H1 (cell line): ENCODE measurements around the gene SLC27A6. TPM values are rescaled to one million over a fixed set of nuclear protein-coding genes. Genes with fewer than 3 reads are reported as not detected.

Experiments
- ASH2L ChIP-seq: fragments of 200-600, 300-600 bp; sonication (generic); IDR thresholded peaks from one replicate; pipeline ENCODE4 v1.7.1; 2017; ENCODE audit warnings: low read length
- EP300 ChIP-seq, 2 experiments: IDR thresholded peaks; 1 replicate in 1 of 2; 2 replicates in 1 of 2; pipeline ENCODE4 v1.6.1; 2011 to 2012; ENCODE audit warnings: low read depth in 2 of 2, low read length in 2 of 2, mild to moderate bottlenecking in 2 of 2, borderline replicate concordance in 1 of 2, inconsistent platforms in 1 of 2, moderate library complexity in 1 of 2
- HDAC2 ChIP-seq, 2 experiments: fragments of 300-600 bp in 1 of 2; sonication (generic) in 1 of 2; IDR thresholded peaks; 2 replicates each; pipeline ENCODE4 v1.6.1; 2011 to 2012; ENCODE audit warnings: low read depth in 2 of 2, low read length in 2 of 2, mild to moderate bottlenecking in 2 of 2, moderate library complexity in 2 of 2, borderline replicate concordance in 1 of 2, inconsistent platforms in 1 of 2
- MAFK ChIP-seq: IDR thresholded peaks from 2 replicates; pipeline ENCODE4 v1.6.1; 2012; ENCODE audit warnings: low read depth, mild to moderate bottlenecking, improper control_type of control experiment, low read length
- NRF1 ChIP-seq: IDR thresholded peaks from 2 replicates; pipeline ENCODE4 v1.6.1; 2011; ENCODE audit warnings: mild to moderate bottlenecking, low read depth, low read length, improper control_type of control experiment
- PHF8 ChIP-seq: fragments of 200-600 bp; sonication (generic); conservative IDR thresholded peaks from 2 replicates; pipeline ENCODE4 v1.7.1; 2012; ENCODE audit warnings: low read depth, mild to moderate bottlenecking, inconsistent platforms, low read length, moderate library complexity
- SAP30 ChIP-seq: fragments of 300-600 bp; sonication (generic); IDR thresholded peaks from 2 replicates; pipeline ENCODE4 v1.7.1; 2012; ENCODE audit warnings: low read length, moderate library complexity, mild to moderate bottlenecking, inconsistent platforms; ENCODE audit not compliant: insufficient read depth, insufficient replicate concordance
- SIN3A ChIP-seq, 2 experiments: IDR thresholded peaks in 1 of 2; conservative IDR thresholded peaks in 1 of 2; 2 replicates each; pipeline ENCODE4 v1.6.1; 2011 to 2012; ENCODE audit warnings: low read length in 2 of 2, improper control_type of control experiment in 1 of 2, low read depth in 1 of 2, mild to moderate bottlenecking in 1 of 2
- SIX5 ChIP-seq: IDR thresholded peaks from 2 replicates; pipeline ENCODE4 v1.6.1; 2011; ENCODE audit warnings: mild to moderate bottlenecking, low read depth, low read length
- polyA plus RNA-seq, 7 experiments: library from polyadenylated mRNA; depleted of rRNA in 3 of 7; stranded (reverse) in 5 of 7; unstranded in 2 of 7; fragments of >200 nt in 5 of 7; fragments of 200-250 nt in 2 of 7; gene quantifications; 1 replicate in 5 of 7; 2 replicates in 1 of 7; 4 replicates in 1 of 7; pipeline versions ENCODE4 v1.2.1 to v1.2.3, GENCODE V29; 2011 to 2013; ENCODE audit warnings: missing spikeins in 2 of 7, mixed read lengths in 2 of 7
- total RNA-seq: library from RNA; stranded (reverse); fragmentation: NEBNext Ultra II Directional; extraction: Animal tissue kit (Norgen Biotek cat#: 25700); gene quantifications from 2 replicates; pipeline ENCODE4 v1.2.1, GENCODE V29; 2021
- TF ChIP-seq, protein P1 (sequence below): fragments of 300-600 bp; sonication (generic); IDR thresholded peaks from 2 replicates; pipeline ENCODE4 v1.7.1; 2012; ENCODE audit warnings: low read length, moderate library complexity, mild to moderate bottlenecking, inconsistent platforms; ENCODE audit not compliant: insufficient replicate concordance

Gene SLC27A6
- total and polyA plus RNA-seq, 2 of the 8 experiments (the other 6 are each of a cell fraction or from before 2014, with no cell fraction given), result 4.0 to 4.7 TPM

GRCh38 chr5:128980917-128981316 is 15.6 kb downstream of the SLC27A6 start (continued):
- TF ChIP-seq, protein P1, sequence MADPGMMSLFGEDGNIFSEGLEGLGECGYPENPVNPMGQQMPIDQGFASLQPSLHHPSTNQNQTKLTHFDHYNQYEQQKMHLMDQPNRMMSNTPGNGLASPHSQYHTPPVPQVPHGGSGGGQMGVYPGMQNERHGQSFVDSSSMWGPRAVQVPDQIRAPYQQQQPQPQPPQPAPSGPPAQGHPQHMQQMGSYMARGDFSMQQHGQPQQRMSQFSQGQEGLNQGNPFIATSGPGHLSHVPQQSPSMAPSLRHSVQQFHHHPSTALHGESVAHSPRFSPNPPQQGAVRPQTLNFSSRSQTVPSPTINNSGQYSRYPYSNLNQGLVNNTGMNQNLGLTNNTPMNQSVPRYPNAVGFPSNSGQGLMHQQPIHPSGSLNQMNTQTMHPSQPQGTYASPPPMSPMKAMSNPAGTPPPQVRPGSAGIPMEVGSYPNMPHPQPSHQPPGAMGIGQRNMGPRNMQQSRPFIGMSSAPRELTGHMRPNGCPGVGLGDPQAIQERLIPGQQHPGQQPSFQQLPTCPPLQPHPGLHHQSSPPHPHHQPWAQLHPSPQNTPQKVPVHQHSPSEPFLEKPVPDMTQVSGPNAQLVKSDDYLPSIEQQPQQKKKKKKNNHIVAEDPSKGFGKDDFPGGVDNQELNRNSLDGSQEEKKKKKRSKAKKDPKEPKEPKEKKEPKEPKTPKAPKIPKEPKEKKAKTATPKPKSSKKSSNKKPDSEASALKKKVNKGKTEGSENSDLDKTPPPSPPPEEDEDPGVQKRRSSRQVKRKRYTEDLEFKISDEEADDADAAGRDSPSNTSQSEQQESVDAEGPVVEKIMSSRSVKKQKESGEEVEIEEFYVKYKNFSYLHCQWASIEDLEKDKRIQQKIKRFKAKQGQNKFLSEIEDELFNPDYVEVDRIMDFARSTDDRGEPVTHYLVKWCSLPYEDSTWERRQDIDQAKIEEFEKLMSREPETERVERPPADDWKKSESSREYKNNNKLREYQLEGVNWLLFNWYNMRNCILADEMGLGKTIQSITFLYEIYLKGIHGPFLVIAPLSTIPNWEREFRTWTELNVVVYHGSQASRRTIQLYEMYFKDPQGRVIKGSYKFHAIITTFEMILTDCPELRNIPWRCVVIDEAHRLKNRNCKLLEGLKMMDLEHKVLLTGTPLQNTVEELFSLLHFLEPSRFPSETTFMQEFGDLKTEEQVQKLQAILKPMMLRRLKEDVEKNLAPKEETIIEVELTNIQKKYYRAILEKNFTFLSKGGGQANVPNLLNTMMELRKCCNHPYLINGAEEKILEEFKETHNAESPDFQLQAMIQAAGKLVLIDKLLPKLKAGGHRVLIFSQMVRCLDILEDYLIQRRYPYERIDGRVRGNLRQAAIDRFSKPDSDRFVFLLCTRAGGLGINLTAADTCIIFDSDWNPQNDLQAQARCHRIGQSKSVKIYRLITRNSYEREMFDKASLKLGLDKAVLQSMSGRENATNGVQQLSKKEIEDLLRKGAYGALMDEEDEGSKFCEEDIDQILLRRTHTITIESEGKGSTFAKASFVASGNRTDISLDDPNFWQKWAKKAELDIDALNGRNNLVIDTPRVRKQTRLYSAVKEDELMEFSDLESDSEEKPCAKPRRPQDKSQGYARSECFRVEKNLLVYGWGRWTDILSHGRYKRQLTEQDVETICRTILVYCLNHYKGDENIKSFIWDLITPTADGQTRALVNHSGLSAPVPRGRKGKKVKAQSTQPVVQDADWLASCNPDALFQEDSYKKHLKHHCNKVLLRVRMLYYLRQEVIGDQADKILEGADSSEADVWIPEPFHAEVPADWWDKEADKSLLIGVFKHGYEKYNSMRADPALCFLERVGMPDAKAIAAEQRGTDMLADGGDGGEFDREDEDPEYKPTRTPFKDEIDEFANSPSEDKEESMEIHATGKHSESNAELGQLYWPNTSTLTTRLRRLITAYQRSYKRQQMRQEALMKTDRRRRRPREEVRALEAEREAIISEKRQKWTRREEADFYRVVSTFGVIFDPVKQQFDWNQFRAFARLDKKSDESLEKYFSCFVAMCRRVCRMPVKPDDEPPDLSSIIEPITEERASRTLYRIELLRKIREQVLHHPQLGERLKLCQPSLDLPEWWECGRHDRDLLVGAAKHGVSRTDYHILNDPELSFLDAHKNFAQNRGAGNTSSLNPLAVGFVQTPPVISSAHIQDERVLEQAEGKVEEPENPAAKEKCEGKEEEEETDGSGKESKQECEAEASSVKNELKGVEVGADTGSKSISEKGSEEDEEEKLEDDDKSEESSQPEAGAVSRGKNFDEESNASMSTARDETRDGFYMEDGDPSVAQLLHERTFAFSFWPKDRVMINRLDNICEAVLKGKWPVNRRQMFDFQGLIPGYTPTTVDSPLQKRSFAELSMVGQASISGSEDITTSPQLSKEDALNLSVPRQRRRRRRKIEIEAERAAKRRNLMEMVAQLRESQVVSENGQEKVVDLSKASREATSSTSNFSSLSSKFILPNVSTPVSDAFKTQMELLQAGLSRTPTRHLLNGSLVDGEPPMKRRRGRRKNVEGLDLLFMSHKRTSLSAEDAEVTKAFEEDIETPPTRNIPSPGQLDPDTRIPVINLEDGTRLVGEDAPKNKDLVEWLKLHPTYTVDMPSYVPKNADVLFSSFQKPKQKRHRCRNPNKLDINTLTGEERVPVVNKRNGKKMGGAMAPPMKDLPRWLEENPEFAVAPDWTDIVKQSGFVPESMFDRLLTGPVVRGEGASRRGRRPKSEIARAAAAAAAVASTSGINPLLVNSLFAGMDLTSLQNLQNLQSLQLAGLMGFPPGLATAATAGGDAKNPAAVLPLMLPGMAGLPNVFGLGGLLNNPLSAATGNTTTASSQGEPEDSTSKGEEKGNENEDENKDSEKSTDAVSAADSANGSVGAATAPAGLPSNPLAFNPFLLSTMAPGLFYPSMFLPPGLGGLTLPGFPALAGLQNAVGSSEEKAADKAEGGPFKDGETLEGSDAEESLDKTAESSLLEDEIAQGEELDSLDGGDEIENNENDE, result no peak
- no peak for TF ChIP-seq NRF1
- TF ChIP-seq MAFK, result no peak
- TF ChIP-seq SIX5, result no peak
- no peak for TF ChIP-seq SAP30
- no peak for TF ChIP-seq HDAC2 (IDR thresholded peaks at IDR 0.05; ENCODE audit: borderline replicate concordance in 1 of 2, low read depth in 2 of 2, low read length in 2 of 2)
- no peak for TF ChIP-seq ASH2L
- no peak for TF ChIP-seq EP300 (IDR thresholded peaks at IDR 0.05; ENCODE audit: borderline replicate concordance in 1 of 2, low read depth in 2 of 2, low read length in 2 of 2)
- TF ChIP-seq PHF8, result no peak
- TF ChIP-seq SIN3A (conservative IDR thresholded peaks at IDR 0.05 in 1 of 2, IDR thresholded peaks at IDR 0.05 in 1 of 2; ENCODE audit: low read depth in 1 of 2, low read length in 2 of 2), result no peak
